Fibroblast of villous mesenchyme (primary cell): ENCODE results near the gene PDIK1L. TPM values are rescaled to one million over a fixed set of nuclear protein-coding genes. Genes with fewer than 3 reads are reported as not detected.

Experiments used
- DNase-seq: peaks from one replicate; pipeline ENCODE4 v3.0.0-alpha.2; 2010; ENCODE audit warnings: low read depth
- H3K4me3 ChIP-seq: 2 replicates; pipeline ENCODE4 v1.5.1; 2011; ENCODE audit warnings: low read depth, mild to moderate bottlenecking, low read length
- CTCF ChIP-seq: IDR thresholded peaks from 2 replicates; pipeline ENCODE4 v1.5.1; 2012; ENCODE audit warnings: low read depth, mild to moderate bottlenecking, low read length; ENCODE audit not compliant: insufficient read depth
- total RNA-seq: library from RNA; depleted of rRNA; stranded (reverse); fragments of >200 nt; gene quantifications from 2 replicates; pipeline ENCODE4 v1.2.3, GENCODE V29; 2012

The PDIK1L gene
- total RNA-seq, 1 donor = 2.6 TPM

- no peak for DNase-seq
- TF ChIP-seq CTCF = no peak
- no peak overlapping the region for H3K4me3 ChIP-seq
Observed at GRCh38 chr1:26153966-26154532, 42.4 kb downstream of the PDIK1L start.

DNA sequence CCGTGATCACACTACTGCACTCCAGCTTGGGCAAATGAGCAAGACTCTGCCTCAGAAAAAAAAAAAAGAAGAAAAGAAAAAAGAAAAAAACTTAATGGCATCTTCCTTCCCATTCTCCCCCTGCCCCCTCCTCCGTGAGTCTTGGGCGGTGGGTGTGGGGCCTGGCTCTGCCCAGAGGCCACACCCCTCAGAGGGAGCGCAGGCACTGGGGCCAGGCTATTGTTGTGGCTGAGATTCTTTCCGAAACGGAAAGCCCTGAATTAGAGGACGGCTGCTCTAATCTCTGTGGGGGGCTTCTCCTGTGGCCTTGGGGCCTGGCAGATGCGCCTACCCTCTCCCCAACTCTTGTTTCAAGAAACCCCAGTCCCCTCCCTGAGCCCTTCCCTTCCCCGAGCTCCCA lies 43.1 kb downstream of the PDIK1L start:
- no peak for TF ChIP-seq CTCF
- H3K4me3 ChIP-seq = no peak overlapping the region
- DNase-seq = no peak

DNA sequence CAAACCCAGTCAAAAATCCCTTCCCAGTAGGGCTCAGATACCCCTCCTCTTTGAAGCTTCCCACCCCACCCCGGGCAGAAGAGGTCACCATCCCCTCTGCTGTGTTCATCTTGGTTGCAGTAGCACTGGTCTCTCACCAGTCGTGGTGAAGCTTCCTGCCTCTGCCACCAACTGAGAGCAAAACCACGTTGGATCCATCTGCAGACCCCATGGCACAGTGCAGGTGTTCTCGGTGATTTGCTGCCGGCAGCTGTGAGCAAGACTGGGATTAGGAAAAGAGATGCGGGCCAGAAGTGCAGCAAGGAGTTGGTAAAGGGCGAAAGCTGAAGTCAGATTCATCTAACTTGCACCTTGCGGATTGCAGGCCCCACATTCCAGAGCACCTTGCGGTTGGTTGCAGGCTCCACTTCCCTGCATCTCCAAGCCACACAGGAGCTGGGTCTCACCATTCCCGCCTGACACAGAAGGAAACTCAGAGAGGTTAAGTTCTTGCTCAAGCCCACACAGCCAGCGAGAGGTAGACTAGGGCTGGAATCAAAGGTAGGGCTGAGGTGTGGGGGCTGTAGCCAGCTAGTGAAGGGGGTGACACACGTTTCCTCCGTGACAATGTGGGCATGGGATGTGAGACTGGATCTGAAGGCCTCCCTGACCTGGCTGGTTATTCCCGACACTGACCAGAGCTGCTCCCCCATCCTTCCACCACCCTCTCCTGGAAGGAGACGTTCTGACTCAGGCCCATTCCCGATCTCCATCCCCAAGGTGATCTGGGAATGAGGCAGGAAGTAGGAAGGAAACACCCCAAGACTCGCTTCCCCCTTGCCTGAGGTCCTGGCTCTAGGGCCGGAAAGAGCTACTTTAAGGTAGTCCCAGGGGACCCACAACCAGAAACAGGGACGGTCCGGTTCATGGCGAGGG lies 44.0 kb downstream of the PDIK1L start:
- no peak for TF ChIP-seq CTCF
- H3K4me3 ChIP-seq = no peak overlapping the region
- no peak for DNase-seq

- no peak for TF ChIP-seq CTCF
- no peak for DNase-seq
- H3K4me3 ChIP-seq = no peak overlapping the region
Observed at GRCh38 chr1:26156285-26157038, 44.8 kb downstream of the PDIK1L start.

DNA sequence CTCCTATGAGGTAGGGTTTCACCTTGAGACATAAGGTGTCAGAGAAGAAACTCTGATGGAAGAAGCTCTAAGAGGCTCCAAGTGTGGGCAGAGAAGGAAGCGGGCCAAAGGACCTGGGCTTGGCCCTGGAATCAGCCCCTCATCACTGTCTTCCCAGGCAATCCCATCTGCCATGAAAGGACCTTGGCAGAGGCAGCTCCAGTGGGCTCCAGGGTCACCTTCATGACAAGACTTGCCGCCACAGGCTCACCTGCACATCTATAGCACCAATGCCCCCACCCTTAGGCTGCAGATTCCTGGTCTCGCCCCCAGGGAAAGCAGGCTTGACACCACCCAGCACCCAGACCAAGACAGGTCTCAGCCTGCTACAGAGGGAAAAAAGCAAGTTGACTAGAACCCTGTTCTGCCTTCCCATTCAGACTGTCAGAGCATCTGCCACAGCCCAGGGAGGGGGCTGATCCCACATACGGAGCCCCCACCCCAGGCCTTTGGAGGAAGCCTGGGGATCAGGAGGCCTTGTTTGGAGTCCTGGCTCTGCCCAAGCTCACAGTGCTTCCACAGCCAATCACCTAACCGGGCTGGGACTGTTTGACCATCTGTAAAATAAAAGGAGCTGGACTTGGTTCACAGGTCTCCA lies 46.8 kb downstream of the PDIK1L start:
- DNase-seq = no peak
- no peak for TF ChIP-seq CTCF
- H3K4me3 ChIP-seq = no peak overlapping the region

DNA sequence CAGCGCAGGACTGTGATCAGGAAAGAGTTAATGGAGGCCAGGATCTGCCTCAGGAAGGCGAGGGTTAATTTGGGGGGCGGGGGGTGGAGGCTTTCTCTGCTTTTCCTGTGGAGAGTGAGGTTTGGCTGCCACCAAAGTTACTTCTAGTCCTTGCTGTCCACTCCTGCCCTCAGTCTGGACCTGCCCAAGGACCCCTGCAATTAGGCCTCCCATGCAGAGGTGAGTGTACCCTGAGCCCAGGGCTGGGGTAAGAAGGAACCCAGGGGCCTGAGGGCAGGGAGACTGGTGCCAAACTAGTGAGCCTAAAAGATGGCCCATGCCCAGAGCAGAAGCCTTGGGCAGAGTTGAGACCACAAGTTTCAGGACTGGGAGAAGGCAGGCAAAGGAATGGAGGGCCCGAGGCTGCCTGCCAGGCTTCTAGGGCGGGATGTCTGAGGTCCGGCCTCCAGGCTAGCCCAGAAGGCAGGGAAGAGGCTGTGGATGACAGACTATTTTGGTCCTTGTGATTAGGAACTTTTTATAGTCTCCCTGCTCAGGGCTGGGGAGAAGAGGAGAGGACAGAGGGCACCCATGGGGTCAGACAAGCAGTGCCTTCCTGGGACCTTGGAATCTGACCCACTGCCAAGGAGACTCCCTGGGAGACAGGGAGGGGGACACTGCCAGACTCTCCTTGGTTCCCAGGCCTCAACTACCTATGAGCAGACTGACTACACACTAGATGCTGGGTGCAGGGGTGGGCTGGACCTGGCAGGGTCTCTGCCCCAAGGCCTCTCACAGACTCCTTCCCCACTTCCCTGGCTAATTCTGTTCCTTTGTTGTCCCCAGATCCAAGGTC lies 47.5 kb downstream of the PDIK1L start, which contains the start of gene FAM110D:
Gene FAM110D, plus strand, starts transcription at position 172 of the 835 bp plus-strand sequence. CDS start 2,213 bp downstream, outside the sequence.
- no peak for DNase-seq
- no peak within 1 kb of the TSS for H3K4me3 ChIP-seq
- no peak for TF ChIP-seq CTCF
